Measurements from ENCODE around the gene SLC4A4. TPM values are rescaled to one million over a fixed set of nuclear protein-coding genes. Genes with fewer than 3 reads are reported as not detected.
A peak's percentile ranks its signal among the peaks of the same experiment; 100 is the strongest.

The SLC4A4 gene
- total and polyA plus RNA-seq, 2 donors (not counting 1 experiment from before 2014, with no cell fraction given) = 12.2 to 33.4 TPM

DNA sequence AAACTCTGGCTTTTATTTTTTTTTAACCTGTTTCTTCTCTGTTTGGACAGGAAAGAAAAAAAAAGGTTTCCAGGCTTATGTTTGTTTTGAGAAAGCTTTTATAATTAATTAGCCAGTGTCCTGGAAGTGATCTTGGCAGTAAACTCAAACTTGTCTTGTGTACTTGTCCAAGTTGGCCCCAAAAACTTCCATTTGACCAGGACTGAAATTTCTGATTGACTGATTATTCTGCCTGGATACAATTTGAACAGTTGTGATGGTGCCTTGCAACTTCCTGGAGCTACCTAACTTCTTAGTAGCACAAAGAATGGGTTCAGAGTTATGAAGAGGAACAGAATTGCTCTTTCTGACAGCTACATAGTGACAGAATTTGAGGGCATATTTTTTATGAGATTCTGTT is 62.0 kb downstream of the SLC4A4 start:
- no peak overlapping the region for H2AFZ ChIP-seq (ENCODE audit: low read length)
- no peak overlapping the region for H3K9ac ChIP-seq (ENCODE audit: insufficient read depth, low read length)
- H3K9me3 ChIP-seq (ENCODE audit: control insufficient read depth, insufficient read depth, low read depth, low read length) = no peaks in the 10 kb centered on the region
- H3K27me3 ChIP-seq (ENCODE audit: control insufficient read depth, insufficient read depth, low read length) = no peaks in the 10 kb centered on the region
- no peak overlapping the region for H3K4me3 ChIP-seq (replicated peaks in 1 of 4; ENCODE audit: control extremely low read depth in 1 of 4, insufficient read depth in 1 of 4, low read depth in 3 of 4, low read length in 4 of 4)
- no peak overlapping the region for H3K4me2 ChIP-seq (ENCODE audit: extremely low read depth, insufficient read depth, low read length)
- H3K79me2 ChIP-seq (ENCODE audit: control insufficient read depth, insufficient read depth, low read length) = no peaks in the 10 kb centered on the region
- no peaks in the 10 kb centered on the region for H4K20me1 ChIP-seq (ENCODE audit: control insufficient read depth, extremely low read depth, insufficient read depth, low read length)
- no peaks in the 10 kb centered on the region for H3K4me1 ChIP-seq (ENCODE audit: control insufficient read depth, extremely low read depth, insufficient read depth, low read length)
- TF ChIP-seq, protein P1, sequence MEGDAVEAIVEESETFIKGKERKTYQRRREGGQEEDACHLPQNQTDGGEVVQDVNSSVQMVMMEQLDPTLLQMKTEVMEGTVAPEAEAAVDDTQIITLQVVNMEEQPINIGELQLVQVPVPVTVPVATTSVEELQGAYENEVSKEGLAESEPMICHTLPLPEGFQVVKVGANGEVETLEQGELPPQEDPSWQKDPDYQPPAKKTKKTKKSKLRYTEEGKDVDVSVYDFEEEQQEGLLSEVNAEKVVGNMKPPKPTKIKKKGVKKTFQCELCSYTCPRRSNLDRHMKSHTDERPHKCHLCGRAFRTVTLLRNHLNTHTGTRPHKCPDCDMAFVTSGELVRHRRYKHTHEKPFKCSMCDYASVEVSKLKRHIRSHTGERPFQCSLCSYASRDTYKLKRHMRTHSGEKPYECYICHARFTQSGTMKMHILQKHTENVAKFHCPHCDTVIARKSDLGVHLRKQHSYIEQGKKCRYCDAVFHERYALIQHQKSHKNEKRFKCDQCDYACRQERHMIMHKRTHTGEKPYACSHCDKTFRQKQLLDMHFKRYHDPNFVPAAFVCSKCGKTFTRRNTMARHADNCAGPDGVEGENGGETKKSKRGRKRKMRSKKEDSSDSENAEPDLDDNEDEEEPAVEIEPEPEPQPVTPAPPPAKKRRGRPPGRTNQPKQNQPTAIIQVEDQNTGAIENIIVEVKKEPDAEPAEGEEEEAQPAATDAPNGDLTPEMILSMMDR (conservative IDR thresholded peaks at IDR 0.05 in 1 of 2, IDR thresholded peaks at IDR 0.05 in 1 of 2; ENCODE audit: low read depth in 1 of 2, low read length in 2 of 2) = no peak
- TF ChIP-seq EZH2 (IDR thresholded peaks at IDR 0.05; ENCODE audit: low read length, missing control alignments) = no peak
- no peak overlapping the region for H3K27ac ChIP-seq (ENCODE audit: insufficient read depth, low read length)
- no peaks in the 10 kb centered on the region for H3K36me3 ChIP-seq (ENCODE audit: control insufficient read depth, insufficient read depth, low read length)
- DNase-seq (ENCODE audit: low read depth in 2 of 2) = no peak

- TF ChIP-seq, protein P1 (conservative IDR thresholded peaks at IDR 0.05 in 1 of 2, IDR thresholded peaks at IDR 0.05 in 1 of 2; ENCODE audit: low read depth in 1 of 2, low read length in 2 of 2) = no peak
- H4K20me1 ChIP-seq (ENCODE audit: control insufficient read depth, extremely low read depth, insufficient read depth, low read length) = no peaks in the 10 kb centered on the region
Measured at GRCh38 chr4:71402616-71403015, 63.8 kb downstream of the SLC4A4 start.

GRCh38 chr4:71404049-71404448 is 65.2 kb downstream of the SLC4A4 start:
- no peak overlapping the region for H3K9ac ChIP-seq (ENCODE audit: insufficient read depth, low read length)
- H4K20me1 ChIP-seq (ENCODE audit: control insufficient read depth, extremely low read depth, insufficient read depth, low read length) = no peaks in the 10 kb centered on the region
- no peaks in the 10 kb centered on the region for H3K9me3 ChIP-seq (ENCODE audit: control insufficient read depth, insufficient read depth, low read depth, low read length)
- no peak overlapping the region for H3K4me2 ChIP-seq (ENCODE audit: extremely low read depth, insufficient read depth, low read length)
- no peaks in the 10 kb centered on the region for H3K79me2 ChIP-seq (ENCODE audit: control insufficient read depth, insufficient read depth, low read length)
- TF ChIP-seq, protein P1 (conservative IDR thresholded peaks at IDR 0.05 in 1 of 2, IDR thresholded peaks at IDR 0.05 in 1 of 2; ENCODE audit: low read depth in 1 of 2, low read length in 2 of 2) = no peak
- TF ChIP-seq EZH2 (IDR thresholded peaks at IDR 0.05; ENCODE audit: low read length, missing control alignments) = no peak
- peak in 1 of 2 donors; percentile 28 for DNase-seq (ENCODE audit: low read depth in 2 of 2)
- peaks cover 2% of the 10 kb centered on the region for H3K4me1 ChIP-seq (ENCODE audit: control insufficient read depth, extremely low read depth, insufficient read depth, low read length)
- no peak overlapping the region for H3K27ac ChIP-seq (ENCODE audit: insufficient read depth, low read length)
- H2AFZ ChIP-seq (ENCODE audit: low read length) = no peak overlapping the region
- no peak overlapping the region for H3K4me3 ChIP-seq (replicated peaks in 1 of 4; ENCODE audit: control extremely low read depth in 1 of 4, insufficient read depth in 1 of 4, low read depth in 3 of 4, low read length in 4 of 4)
- H3K36me3 ChIP-seq (ENCODE audit: control insufficient read depth, insufficient read depth, low read length) = no peaks in the 10 kb centered on the region
- no peaks in the 10 kb centered on the region for H3K27me3 ChIP-seq (ENCODE audit: control insufficient read depth, insufficient read depth, low read length)

More at GRCh38 chr4:71402616-71403015, 63.8 kb downstream of the SLC4A4 start:
- H2AFZ ChIP-seq (ENCODE audit: low read length) = no peak overlapping the region
- H3K4me2 ChIP-seq (ENCODE audit: extremely low read depth, insufficient read depth, low read length) = no peak overlapping the region
- H3K9ac ChIP-seq (ENCODE audit: insufficient read depth, low read length) = no peak overlapping the region
- peaks cover 2% of the 10 kb centered on the region for H3K4me1 ChIP-seq (ENCODE audit: control insufficient read depth, extremely low read depth, insufficient read depth, low read length)
- DNase-seq (ENCODE audit: low read depth in 2 of 2) = no peak
- H3K4me3 ChIP-seq (replicated peaks in 1 of 4; ENCODE audit: control extremely low read depth in 1 of 4, insufficient read depth in 1 of 4, low read depth in 3 of 4, low read length in 4 of 4) = no peak overlapping the region
- no peaks in the 10 kb centered on the region for H3K9me3 ChIP-seq (ENCODE audit: control insufficient read depth, insufficient read depth, low read depth, low read length)
- H3K27ac ChIP-seq (ENCODE audit: insufficient read depth, low read length) = no peak overlapping the region
- H3K27me3 ChIP-seq (ENCODE audit: control insufficient read depth, insufficient read depth, low read length) = no peaks in the 10 kb centered on the region
- no peaks in the 10 kb centered on the region for H3K79me2 ChIP-seq (ENCODE audit: control insufficient read depth, insufficient read depth, low read length)
- no peaks in the 10 kb centered on the region for H3K36me3 ChIP-seq (ENCODE audit: control insufficient read depth, insufficient read depth, low read length)

Data from fibroblast of lung (primary cell).